ENCODE data around the gene DBN1. TPM values are rescaled to one million over a fixed set of nuclear protein-coding genes. Genes with fewer than 3 reads are reported as not detected.
A peak's percentile ranks its signal among the peaks of the same experiment; 100 is the strongest.

The DBN1 gene
- total and polyA plus RNA-seq, 9 of the 15 experiments (the other 6 are each of a cell fraction or from before 2014, with no cell fraction given), result 0.25 to 87.2 (median 27.9) TPM

DNA sequence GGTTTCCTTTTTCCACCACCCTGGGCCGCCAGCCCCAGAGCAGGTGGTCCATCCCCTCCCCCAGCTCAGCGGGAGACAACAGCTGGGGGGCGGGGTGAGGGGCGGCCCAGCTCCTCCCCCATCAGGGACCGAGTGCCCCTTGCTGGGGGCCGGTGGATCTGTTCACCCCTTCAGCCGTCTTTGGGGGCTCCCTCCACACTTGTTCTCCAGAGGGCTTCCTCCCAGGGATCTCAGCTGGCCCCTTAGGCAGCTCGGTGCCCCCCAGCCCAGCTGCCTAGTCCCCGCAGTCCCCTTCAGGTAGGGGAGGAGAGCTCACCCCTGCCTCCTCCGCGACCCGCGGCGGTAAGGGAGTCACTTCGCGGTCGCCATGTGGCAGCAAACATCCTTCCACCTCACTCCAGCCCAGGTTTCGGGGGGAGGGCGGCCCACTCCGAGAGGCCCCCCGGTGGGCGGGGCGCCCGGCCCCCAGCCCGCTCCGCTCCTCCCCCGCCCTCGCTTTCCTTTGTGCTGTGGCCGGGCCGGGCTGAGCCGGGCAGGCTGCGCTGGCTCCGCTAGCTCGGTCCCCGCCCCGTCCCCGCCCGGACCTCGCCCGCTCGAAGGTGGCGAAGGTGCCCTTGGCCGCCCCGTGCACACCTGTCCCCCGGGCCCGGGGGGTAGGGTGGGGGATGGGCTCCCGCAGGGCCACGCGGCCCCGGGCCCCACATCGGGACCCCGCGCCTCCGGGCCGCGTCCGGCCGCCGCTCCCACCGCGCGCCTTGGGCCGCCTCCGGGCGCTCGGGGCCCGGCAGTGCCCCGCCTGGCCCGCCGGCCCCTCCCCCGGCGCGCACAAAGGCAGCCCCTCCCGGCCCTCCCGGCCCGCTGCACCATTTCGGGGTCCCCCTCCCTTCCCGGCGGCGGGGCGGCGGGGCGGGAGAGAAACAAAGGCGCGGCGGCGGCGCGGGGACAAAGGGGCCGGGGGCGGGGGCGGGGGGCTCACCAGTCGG lies 683 bp downstream of the DBN1 start (continued):
- peak; percentile 78 for TF ChIP-seq POLR2G (IDR thresholded peaks at IDR 0.05; ENCODE audit: low read depth, low read length)
- TF ChIP-seq ZNF197 (CRISPR knock-in tag; IDR thresholded peaks at IDR 0.05; ENCODE audit: low read depth), result no peak
- no peak for TF ChIP-seq ZNF174 (CRISPR knock-in tag; IDR thresholded peaks at IDR 0.05)
- TF ChIP-seq MAFG (tag; conservative IDR thresholded peaks at IDR 0.05), result no peak
- TF ChIP-seq, protein P1, sequence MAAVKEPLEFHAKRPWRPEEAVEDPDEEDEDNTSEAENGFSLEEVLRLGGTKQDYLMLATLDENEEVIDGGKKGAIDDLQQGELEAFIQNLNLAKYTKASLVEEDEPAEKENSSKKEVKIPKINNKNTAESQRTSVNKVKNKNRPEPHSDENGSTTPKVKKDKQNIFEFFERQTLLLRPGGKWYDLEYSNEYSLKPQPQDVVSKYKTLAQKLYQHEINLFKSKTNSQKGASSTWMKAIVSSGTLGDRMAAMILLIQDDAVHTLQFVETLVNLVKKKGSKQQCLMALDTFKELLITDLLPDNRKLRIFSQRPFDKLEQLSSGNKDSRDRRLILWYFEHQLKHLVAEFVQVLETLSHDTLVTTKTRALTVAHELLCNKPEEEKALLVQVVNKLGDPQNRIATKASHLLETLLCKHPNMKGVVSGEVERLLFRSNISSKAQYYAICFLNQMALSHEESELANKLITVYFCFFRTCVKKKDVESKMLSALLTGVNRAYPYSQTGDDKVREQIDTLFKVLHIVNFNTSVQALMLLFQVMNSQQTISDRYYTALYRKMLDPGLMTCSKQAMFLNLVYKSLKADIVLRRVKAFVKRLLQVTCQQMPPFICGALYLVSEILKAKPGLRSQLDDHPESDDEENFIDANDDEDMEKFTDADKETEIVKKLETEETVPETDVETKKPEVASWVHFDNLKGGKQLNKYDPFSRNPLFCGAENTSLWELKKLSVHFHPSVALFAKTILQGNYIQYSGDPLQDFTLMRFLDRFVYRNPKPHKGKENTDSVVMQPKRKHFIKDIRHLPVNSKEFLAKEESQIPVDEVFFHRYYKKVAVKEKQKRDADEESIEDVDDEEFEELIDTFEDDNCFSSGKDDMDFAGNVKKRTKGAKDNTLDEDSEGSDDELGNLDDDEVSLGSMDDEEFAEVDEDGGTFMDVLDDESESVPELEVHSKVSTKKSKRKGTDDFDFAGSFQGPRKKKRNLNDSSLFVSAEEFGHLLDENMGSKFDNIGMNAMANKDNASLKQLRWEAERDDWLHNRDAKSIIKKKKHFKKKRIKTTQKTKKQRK (IDR thresholded peaks at IDR 0.05; ENCODE audit: borderline replicate concordance, low read depth, low read length), result no peak
- TF ChIP-seq PHTF2 (CRISPR knock-in tag; IDR thresholded peaks at IDR 0.05), result no peak
- TF ChIP-seq, protein P2, sequence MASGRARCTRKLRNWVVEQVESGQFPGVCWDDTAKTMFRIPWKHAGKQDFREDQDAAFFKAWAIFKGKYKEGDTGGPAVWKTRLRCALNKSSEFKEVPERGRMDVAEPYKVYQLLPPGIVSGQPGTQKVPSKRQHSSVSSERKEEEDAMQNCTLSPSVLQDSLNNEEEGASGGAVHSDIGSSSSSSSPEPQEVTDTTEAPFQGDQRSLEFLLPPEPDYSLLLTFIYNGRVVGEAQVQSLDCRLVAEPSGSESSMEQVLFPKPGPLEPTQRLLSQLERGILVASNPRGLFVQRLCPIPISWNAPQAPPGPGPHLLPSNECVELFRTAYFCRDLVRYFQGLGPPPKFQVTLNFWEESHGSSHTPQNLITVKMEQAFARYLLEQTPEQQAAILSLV (tag; IDR thresholded peaks at IDR 0.05), result no peak
- TF ChIP-seq, protein P3, sequence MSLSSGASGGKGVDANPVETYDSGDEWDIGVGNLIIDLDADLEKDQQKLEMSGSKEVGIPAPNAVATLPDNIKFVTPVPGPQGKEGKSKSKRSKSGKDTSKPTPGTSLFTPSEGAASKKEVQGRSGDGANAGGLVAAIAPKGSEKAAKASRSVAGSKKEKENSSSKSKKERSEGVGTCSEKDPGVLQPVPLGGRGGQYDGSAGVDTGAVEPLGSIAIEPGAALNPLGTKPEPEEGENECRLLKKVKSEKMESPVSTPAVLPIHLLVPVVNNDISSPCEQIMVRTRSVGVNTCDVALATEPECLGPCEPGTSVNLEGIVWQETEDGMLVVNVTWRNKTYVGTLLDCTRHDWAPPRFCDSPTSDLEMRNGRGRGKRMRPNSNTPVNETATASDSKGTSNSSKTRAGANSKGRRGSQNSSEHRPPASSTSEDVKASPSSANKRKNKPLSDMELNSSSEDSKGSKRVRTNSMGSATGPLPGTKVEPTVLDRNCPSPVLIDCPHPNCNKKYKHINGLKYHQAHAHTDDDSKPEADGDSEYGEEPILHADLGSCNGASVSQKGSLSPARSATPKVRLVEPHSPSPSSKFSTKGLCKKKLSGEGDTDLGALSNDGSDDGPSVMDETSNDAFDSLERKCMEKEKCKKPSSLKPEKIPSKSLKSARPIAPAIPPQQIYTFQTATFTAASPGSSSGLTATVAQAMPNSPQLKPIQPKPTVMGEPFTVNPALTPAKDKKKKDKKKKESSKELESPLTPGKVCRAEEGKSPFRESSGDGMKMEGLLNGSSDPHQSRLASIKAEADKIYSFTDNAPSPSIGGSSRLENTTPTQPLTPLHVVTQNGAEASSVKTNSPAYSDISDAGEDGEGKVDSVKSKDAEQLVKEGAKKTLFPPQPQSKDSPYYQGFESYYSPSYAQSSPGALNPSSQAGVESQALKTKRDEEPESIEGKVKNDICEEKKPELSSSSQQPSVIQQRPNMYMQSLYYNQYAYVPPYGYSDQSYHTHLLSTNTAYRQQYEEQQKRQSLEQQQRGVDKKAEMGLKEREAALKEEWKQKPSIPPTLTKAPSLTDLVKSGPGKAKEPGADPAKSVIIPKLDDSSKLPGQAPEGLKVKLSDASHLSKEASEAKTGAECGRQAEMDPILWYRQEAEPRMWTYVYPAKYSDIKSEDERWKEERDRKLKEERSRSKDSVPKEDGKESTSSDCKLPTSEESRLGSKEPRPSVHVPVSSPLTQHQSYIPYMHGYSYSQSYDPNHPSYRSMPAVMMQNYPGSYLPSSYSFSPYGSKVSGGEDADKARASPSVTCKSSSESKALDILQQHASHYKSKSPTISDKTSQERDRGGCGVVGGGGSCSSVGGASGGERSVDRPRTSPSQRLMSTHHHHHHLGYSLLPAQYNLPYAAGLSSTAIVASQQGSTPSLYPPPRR (CRISPR knock-in tag; IDR thresholded peaks at IDR 0.05; ENCODE audit: borderline replicate concordance), result no peak

All from K562 (cell line).